GM06990 (cell line): ENCODE measurements around the gene FAHD2A.

Experiments
- DNase-seq: peaks from one replicate; pipeline ENCODE4 v3.0.0-alpha.2; 2011; ENCODE audit not compliant: insufficient read length; ENCODE audit errors: extremely low read depth
- H3K27me3 ChIP-seq: replicated peaks from 2 replicates; pipeline ENCODE4 v1.6.0; 2011; ENCODE audit warnings: low read length; ENCODE audit not compliant: control insufficient read depth, insufficient read depth
- H3K36me3 ChIP-seq: 2 replicates; pipeline ENCODE4 v1.5.1; 2011; ENCODE audit warnings: low read length; ENCODE audit not compliant: control insufficient read depth, insufficient read depth
- H3K4me3 ChIP-seq: replicated peaks from 2 replicates; pipeline ENCODE4 v1.5.1; 2011; ENCODE audit warnings: low read depth, mild to moderate bottlenecking, control low read depth, low read length
- CTCF ChIP-seq: IDR thresholded peaks from 2 replicates; pipeline ENCODE4 v1.5.1; 2011; ENCODE audit warnings: low read length, control low read depth, mild to moderate bottlenecking, inconsistent platforms; ENCODE audit not compliant: insufficient read depth, poor library complexity, severe bottlenecking

Gene FAHD2A

GRCh38 chr2:95356821-95357700 lies 45.4 kb upstream of the FAHD2A start:
- Histone ChIP-seq H3K36me3 (no peaks in the 10 kb centered on the region), H3K27me3 (no peaks in the 10 kb centered on the region; the same call in 1 of the 2 replicates), H3K4me3 (no peak overlapping the region)
- no peak for TF ChIP-seq CTCF
- no peak for DNase-seq

- DNase-seq, result no peak
- H3K4me3 ChIP-seq, result no peak overlapping the region
- TF ChIP-seq CTCF, result no peak
- no peaks in the 10 kb centered on the region for H3K36me3 ChIP-seq
- H3K27me3 ChIP-seq, result no peaks in the 10 kb centered on the region; the same call in 1 of the 2 replicates
Observed at GRCh38 chr2:95357717-95358280, 44.7 kb upstream of the FAHD2A start.

GRCh38 chr2:95359031-95359430 lies 43.5 kb upstream of the FAHD2A start:
- H3K4me3 ChIP-seq, result no peak overlapping the region
- no peak for TF ChIP-seq CTCF
- H3K27me3 ChIP-seq, result no peaks in the 10 kb centered on the region; the same call in 1 of the 2 replicates
- no peak for DNase-seq
- no peaks in the 10 kb centered on the region for H3K36me3 ChIP-seq

GRCh38 chr2:95359501-95359930 lies 43.0 kb upstream of the FAHD2A start:
- no peak for TF ChIP-seq CTCF
- no peak for DNase-seq
- Histone ChIP-seq H3K27me3 (no peaks in the 10 kb centered on the region; the same call in 1 of the 2 replicates), H3K4me3 (no peak overlapping the region), H3K36me3 (no peaks in the 10 kb centered on the region)

GRCh38 chr2:95361216-95361980 lies 41.1 kb upstream of the FAHD2A start:
- DNase-seq, result no peak
- no peaks in the 10 kb centered on the region; the same call in 1 of the 2 replicates for H3K27me3 ChIP-seq

More at GRCh38 chr2:95361216-95361980, 41.1 kb upstream of the FAHD2A start:
- no peak for TF ChIP-seq CTCF
- Histone ChIP-seq H3K4me3 (no peak overlapping the region), H3K36me3 (no peaks in the 10 kb centered on the region)
